Suppressor macrophage treated with lipopolysaccharide for 1 hour (primary cell): ENCODE data around the gene DHRS12.

Experiments used
- DNase-seq, 3 donors: peaks; one replicate each; pipeline ENCODE4 v3.0.0-alpha.2; 2020 to 2022

The DHRS12 gene

GRCh38 chr13:51724721-51725120, 79.2 kb downstream of the DHRS12 start:
- no peak for DNase-seq

GRCh38 chr13:51723529-51723928, 80.4 kb downstream of the DHRS12 start:
- DNase-seq: no peak

GRCh38 chr13:51721496-51721895, 82.5 kb downstream of the DHRS12 start:
- DNase-seq: no peak

GRCh38 chr13:51719394-51719793, 84.6 kb downstream of the DHRS12 start:
- DNase-seq: no peak
